Measurements from ENCODE around the gene HEATR5A.
A peak's percentile ranks its signal among the peaks of the same experiment; 100 is the strongest.

HEATR5A gene

DNA sequence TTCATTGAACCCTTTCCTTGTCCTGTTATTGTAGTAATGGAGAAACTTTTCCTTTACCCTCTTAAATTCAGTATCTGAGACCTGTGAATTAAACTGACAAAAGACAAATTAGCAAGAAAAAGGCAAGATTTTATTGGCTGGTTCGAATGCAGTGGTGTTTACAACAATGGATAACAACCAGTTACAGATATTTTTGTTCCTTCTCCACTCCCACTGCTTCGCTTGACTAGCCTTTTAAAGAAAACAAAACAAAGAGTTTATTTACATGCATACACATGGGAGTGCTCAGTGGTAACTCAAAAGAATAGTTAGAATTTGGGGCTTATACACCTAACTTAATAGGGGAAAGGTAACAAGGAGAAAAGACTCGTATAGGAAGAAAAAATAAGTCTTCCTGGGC, 175.7 kb downstream of the HEATR5A start:
- TF ChIP-seq, protein P1, sequence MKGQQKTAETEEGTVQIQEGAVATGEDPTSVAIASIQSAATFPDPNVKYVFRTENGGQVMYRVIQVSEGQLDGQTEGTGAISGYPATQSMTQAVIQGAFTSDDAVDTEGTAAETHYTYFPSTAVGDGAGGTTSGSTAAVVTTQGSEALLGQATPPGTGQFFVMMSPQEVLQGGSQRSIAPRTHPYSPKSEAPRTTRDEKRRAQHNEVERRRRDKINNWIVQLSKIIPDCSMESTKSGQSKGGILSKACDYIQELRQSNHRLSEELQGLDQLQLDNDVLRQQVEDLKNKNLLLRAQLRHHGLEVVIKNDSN (IDR thresholded peaks at IDR 0.05) = no peak
- TF ChIP-seq YY1 (IDR thresholded peaks at IDR 0.05; ENCODE audit: low read depth) = no peak
- no peak for TF ChIP-seq RAD21 (IDR thresholded peaks at IDR 0.05; ENCODE audit: low read depth)
- 0 out of 2 replicates have a peak, but pooled peaks have one; percentile 18 for TF ChIP-seq FOXM1 (IDR thresholded peaks at IDR 0.05; ENCODE audit: borderline replicate concordance, low read depth)

- TF ChIP-seq EP300 (IDR thresholded peaks at IDR 0.05; ENCODE audit: borderline replicate concordance) (peak; percentile 65; the same call in 1 of the 2 replicates), FOXM1 (IDR thresholded peaks at IDR 0.05; ENCODE audit: borderline replicate concordance, low read depth) (peak; percentile 70; the same call in 1 of the 2 replicates), NFIC (IDR thresholded peaks at IDR 0.05) (no peak), ZBTB7A (IDR thresholded peaks at IDR 0.05; ENCODE audit: low read depth) (no peak), TCF12 (IDR thresholded peaks at IDR 0.05; ENCODE audit: low read depth) (peak; percentile 46), EGR1 (IDR thresholded peaks at IDR 0.05) (no peak), CEBPB (IDR thresholded peaks at IDR 0.05) (no peak), TAF1 (IDR thresholded peaks at IDR 0.05; ENCODE audit: low read depth) (no peak)
- TF ChIP-seq, protein P1 (IDR thresholded peaks at IDR 0.05) = peak; percentile 59
- TF ChIP-seq, protein P2, sequence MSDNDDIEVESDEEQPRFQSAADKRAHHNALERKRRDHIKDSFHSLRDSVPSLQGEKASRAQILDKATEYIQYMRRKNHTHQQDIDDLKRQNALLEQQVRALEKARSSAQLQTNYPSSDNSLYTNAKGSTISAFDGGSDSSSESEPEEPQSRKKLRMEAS (IDR thresholded peaks at IDR 0.05) = peak; percentile 73; the same call in 1 of the 2 replicates
Measured at GRCh38 chr14:31243860-31244259, 176.5 kb downstream of the HEATR5A start.

All from Ishikawa (cell line).